BLaER1 treated with 17β-estradiol and CSF1 and Interleukin-3, amounts not matched to agents 10 nM and 100 nM (cell line): ENCODE data around the gene PLEKHF1.

ENCODE experiments used
- H3K27ac ChIP-seq, 11 experiments: shearing (Covaris generic); formaldehyde crosslinking; 2 replicates each; pipeline ENCODE4 v1.8.1; 2022
- H3K27me3 ChIP-seq, 11 experiments: shearing (Covaris generic); formaldehyde crosslinking; 2 replicates each; pipeline ENCODE4 v1.8.1; 2022
- H3K36me3 ChIP-seq, 11 experiments: shearing (Covaris generic); formaldehyde crosslinking; 2 replicates each; pipeline ENCODE4 v1.8.1; 2022
- H3K4me1 ChIP-seq, 10 experiments: shearing (Covaris generic); formaldehyde crosslinking; 2 replicates each; pipeline ENCODE4 v1.8.1; 2022
- H3K4me2 ChIP-seq, 11 experiments: shearing (Covaris generic); formaldehyde crosslinking; 2 replicates each; pipeline ENCODE4 v1.8.1; 2022
- H3K4me3 ChIP-seq, 10 experiments: shearing (Covaris generic); formaldehyde crosslinking; 2 replicates each; pipeline ENCODE4 v1.8.1; 2022
- H3K9ac ChIP-seq, 11 experiments: shearing (Covaris generic); formaldehyde crosslinking; 2 replicates each; pipeline ENCODE4 v1.8.1; 2022
- H3K9me3 ChIP-seq, 11 experiments: shearing (Covaris generic); formaldehyde crosslinking; replicated peaks in 1 of 11; 2 replicates each; pipeline ENCODE4 v1.8.1; 2022
- H4K20me1 ChIP-seq, 11 experiments: shearing (Covaris generic); formaldehyde crosslinking; 2 replicates each; pipeline ENCODE4 v1.8.1; 2022
- Cebpa-rat ChIP-seq, 11 experiments: shearing (Covaris generic); IDR thresholded peaks; 2 replicates each; pipeline ENCODE4 v1.8.1; 2022

The PLEKHF1 gene

DNA sequence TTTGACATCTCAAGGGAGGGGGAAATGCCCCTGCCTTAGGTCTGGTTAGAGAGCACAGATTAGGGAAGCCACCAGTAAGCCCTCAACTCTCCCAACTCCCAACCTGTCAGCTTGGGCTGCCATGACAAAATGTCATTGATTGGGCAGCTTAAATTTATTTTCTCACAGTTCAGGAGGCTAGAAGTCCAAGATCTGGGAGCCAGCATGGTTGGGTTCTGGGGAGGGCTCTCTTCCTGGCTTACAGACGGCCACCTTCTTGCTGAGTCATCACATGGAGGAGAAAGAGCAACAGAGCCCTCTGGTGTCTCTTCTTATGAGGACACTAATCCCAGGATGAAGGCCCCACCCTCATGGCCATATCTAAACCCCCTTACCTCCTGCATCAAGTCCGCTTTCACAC, 25.6 kb downstream of the PLEKHF1 start:
- peak overlapping the region in 2 of 10 experiments; percentile 18 to 28; a peak in 4 of 20 replicates for H3K4me3 ChIP-seq
- H3K27ac ChIP-seq, result peak overlapping the region in 9 of 11 experiments; percentile 13 to 81 (median 59); a peak in 16 of 22 replicates
- no peaks in the 10 kb centered on the region for H3K27me3 ChIP-seq
- H3K4me1 ChIP-seq, result peaks cover 25 to 53% (median 41%) of the 10 kb centered on the region in 10 experiments
- H3K4me2 ChIP-seq, result no peak overlapping the region
- peaks cover 13 to 35% (median 15%) of the 10 kb centered on the region in 11 experiments for H3K9me3 ChIP-seq
- peaks cover 0 to 12% (median 3%) of the 10 kb centered on the region in 11 experiments; a peak in 7 of 22 replicates for H4K20me1 ChIP-seq
- H3K9ac ChIP-seq, result peak overlapping the region in 2 of 11 experiments; percentile 18 to 47; a peak in 2 of 22 replicates
- no peak for TF ChIP-seq Cebpa-rat (IDR thresholded peaks at IDR 0.05)
- H3K36me3 ChIP-seq, result peaks cover 0 to 6% (median 5%) of the 10 kb centered on the region in 11 experiments; a peak in 8 of 22 replicates

DNA sequence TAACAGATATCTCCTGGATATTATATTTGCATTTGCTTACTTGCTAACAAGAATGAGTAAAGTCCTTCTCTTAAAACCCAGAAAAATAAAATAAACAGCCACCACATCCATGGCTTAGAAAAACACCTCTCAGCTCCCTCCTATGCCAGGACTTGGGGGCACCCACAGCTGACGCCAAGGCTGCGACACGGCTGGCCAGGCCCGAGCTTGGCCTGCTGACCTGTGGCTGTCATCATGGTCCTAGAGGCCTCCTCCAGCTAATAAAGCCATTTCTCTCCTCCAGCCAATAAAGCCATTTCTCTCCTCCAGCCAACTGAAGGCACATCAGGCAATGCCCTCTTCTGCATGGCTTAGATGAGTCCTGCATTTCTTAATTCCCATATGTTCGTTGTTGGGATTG, 28.9 kb downstream of the PLEKHF1 start:
- H3K4me1 ChIP-seq, result peaks cover 8 to 27% (median 24%) of the 10 kb centered on the region in 10 experiments
- H3K27me3 ChIP-seq, result no peaks in the 10 kb centered on the region
- peaks cover 0 to 12% (median 3%) of the 10 kb centered on the region in 11 experiments; a peak in 7 of 22 replicates for H4K20me1 ChIP-seq
- no peak overlapping the region for H3K4me3 ChIP-seq
- peaks cover 13 to 29% (median 22%) of the 10 kb centered on the region in 11 experiments for H3K9me3 ChIP-seq
- peaks cover 0 to 6% (median 5%) of the 10 kb centered on the region in 11 experiments; a peak in 8 of 22 replicates for H3K36me3 ChIP-seq
- peak overlapping the region in 5 of 11 experiments; percentile 3 to 34 (median 13); a peak in 1 of 22 replicates for H3K27ac ChIP-seq
- peak overlapping the region in 4 of 11 experiments; percentile 13 to 39 (median 26); a peak in 2 of 22 replicates for H3K9ac ChIP-seq
- peak overlapping the region in 9 of 11 experiments; percentile 14 to 52 (median 45); a peak in 16 of 22 replicates for H3K4me2 ChIP-seq
- no peak for TF ChIP-seq Cebpa-rat (IDR thresholded peaks at IDR 0.05)

DNA sequence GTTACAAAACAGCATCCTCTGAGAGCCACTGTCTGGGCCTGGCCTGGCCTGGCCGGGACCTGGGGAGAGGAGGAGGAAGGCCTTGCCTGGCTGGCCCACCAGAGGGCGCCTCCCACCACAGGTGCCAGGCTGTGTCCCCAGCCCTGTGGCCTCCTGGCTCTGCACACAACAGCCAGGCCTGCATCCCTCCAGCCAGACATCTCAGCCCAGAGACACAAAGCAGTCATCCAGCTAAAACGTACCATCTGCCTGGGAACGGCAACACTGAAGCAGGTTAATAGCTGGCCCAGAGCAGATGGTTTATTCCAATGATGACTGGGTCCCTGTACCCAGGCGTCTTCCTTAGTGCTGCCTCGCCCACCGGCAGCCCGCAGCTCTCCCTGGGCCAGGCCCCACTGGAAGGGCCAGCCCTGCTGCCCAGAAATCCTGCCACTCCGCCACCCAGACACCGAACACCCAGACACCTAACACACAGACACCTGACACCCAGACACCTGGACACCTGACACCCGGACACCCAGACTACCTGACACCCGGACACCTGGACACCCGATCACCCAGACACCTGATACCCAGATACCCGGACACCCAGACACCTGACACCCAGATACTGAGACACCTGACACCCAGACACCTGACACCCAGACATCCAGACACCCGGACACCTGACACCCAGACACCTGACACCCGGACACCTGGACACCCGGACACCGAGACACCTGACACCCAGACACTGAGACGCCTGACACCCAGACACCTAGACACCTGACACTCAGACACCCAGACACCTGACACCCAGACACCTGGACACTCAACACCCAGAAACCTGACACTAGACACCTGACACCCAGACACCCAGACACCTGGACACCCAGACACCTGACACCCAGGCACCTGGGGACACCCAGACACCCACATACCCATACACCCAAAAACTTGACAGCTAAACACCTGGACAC, 29.7 kb downstream of the PLEKHF1 start:
- H3K4me3 ChIP-seq, result no peak overlapping the region
- peaks cover 0 to 6% (median 5%) of the 10 kb centered on the region in 11 experiments; a peak in 8 of 22 replicates for H3K36me3 ChIP-seq
- peaks cover 8 to 31% (median 24%) of the 10 kb centered on the region in 10 experiments for H3K4me1 ChIP-seq
- H3K9ac ChIP-seq, result peak overlapping the region in 2 of 11 experiments; percentile 27 to 48; a peak in 3 of 22 replicates
- H3K4me2 ChIP-seq, result peak overlapping the region in 9 of 11 experiments; percentile 14 to 52 (median 45); a peak in 14 of 22 replicates
- H3K27me3 ChIP-seq, result no peaks in the 10 kb centered on the region
- no peak overlapping the region for H3K27ac ChIP-seq
- H3K9me3 ChIP-seq, result peaks cover 11 to 26% (median 21%) of the 10 kb centered on the region in 11 experiments
- H4K20me1 ChIP-seq, result peaks cover 0 to 18% (median 3%) of the 10 kb centered on the region in 11 experiments; a peak in 9 of 22 replicates
- no peak for TF ChIP-seq Cebpa-rat (IDR thresholded peaks at IDR 0.05)

DNA sequence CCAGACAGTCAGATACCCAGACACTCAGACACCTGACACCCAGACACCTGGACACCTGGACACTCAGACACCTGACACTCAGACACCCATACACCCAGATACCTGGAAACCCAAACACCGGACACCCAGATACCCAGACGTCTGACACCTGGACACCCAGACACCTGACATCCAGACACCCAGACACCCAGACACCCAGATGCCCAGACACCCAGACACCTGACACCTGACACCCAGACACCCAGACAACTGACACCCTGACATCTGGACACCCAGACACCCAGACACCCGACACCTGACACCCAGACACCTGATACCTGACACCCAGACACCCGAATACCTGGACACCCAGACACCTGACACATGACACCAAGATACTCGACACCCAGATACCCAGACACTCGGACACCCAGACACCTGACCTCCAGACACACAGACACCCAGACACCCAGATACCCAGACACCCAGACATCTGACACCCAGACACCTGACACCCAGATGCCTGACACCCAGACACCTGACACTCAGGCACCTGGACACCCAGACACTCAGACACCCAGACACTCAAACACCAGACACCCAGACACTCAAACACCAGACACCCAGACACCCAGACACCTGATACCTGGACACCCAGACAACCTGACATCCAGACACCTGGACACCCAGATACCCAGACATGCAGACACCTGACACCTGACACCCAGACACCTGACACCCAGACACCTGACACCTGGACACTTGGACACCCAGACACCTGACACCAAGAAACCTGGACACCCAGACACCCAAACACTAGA, 30.7 kb downstream of the PLEKHF1 start:
- H3K27ac ChIP-seq, result no peak overlapping the region

DNA sequence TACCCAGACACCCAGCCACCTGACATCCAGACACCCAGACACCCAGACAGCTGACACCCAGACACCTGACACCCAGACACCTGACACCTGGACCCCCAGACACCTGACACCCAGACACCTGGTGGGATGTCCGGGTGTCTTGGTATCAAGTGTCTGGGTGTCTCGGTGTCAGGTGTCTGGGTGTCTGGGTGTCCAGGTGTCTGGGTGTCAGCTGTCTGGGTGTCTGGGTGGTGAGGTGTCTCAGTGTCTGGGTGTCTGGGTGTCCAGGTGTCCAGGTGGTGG, 31.2 kb downstream of the PLEKHF1 start:
- Histone ChIP-seq H3K36me3 (peaks cover 0 to 4% (median 2%) of the 10 kb centered on the region in 11 experiments; a peak in 10 of 22 replicates), H3K27ac (no peak overlapping the region), H3K9ac (no peak overlapping the region), H4K20me1 (peaks cover 0 to 33% (median 13%) of the 10 kb centered on the region in 11 experiments; a peak in 14 of 22 replicates), H3K4me1 (peaks cover 8 to 32% (median 24%) of the 10 kb centered on the region in 10 experiments), H3K9me3 (peaks cover 0 to 16% (median 10%) of the 10 kb centered on the region in 11 experiments; a peak in 9 of 22 replicates), H3K27me3 (no peaks in the 10 kb centered on the region), H3K4me3 (no peak overlapping the region), H3K4me2 (no peak overlapping the region)
- no peak for TF ChIP-seq Cebpa-rat (IDR thresholded peaks at IDR 0.05)

More for the DNA sequence above, 30.7 kb downstream of the PLEKHF1 start:
- no peak for TF ChIP-seq Cebpa-rat (IDR thresholded peaks at IDR 0.05)
- Histone ChIP-seq H3K36me3 (no peaks in the 10 kb centered on the region), H3K4me1 (peaks cover 8 to 32% (median 24%) of the 10 kb centered on the region in 10 experiments), H3K9ac (no peak overlapping the region), H3K4me2 (no peak overlapping the region), H3K27me3 (no peaks in the 10 kb centered on the region), H3K9me3 (peaks cover under 1 to 16% (median 11%) of the 10 kb centered on the region in 11 experiments; a peak in 20 of 22 replicates), H3K4me3 (no peak overlapping the region), H4K20me1 (peaks cover 0 to 27% (median 8%) of the 10 kb centered on the region in 11 experiments; a peak in 14 of 22 replicates)

DNA sequence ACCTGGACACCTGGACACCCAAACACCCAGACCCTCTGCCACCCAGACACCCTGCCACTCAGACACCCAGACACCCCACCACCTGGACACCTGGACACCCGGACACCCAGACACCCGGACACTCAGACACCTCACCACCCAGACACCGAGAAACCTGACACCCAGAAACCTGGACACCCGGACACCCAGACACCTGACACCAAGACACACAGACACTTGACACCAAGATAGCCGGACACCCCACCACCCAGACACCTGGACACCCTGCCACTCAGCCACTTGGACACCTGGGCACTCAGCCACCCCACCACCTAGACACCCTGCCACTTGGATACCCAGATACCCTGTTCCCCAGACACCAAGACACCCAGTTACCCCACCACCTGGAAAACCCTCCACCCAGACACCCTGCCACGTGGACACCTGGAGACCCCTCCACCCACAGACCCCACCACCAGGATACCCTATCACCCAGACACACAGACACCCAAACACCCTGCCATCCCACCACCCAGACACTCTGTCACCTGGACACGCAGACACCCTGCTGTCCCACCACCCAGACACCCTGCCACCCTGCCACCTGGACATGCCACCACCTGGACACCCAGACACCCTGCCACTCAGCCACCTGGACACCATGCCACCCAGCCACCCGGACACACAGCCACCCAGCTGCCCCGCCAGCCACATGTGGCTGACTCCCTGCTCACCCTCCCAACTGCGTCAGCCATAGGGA, 32.4 kb downstream of the PLEKHF1 start:
- Histone ChIP-seq H3K36me3 (peaks cover 9 to 16% (median 14%) of the 10 kb centered on the region in 11 experiments), H3K9me3 (peaks cover 0 to 16% (median 10%) of the 10 kb centered on the region in 11 experiments; a peak in 9 of 22 replicates), H3K4me2 (no peak overlapping the region), H3K4me1 (peaks cover 8 to 30% (median 23%) of the 10 kb centered on the region in 10 experiments), H3K27ac (no peak overlapping the region), H3K27me3 (no peaks in the 10 kb centered on the region), H3K9ac (no peak overlapping the region), H4K20me1 (peaks cover 0 to 44% (median 21%) of the 10 kb centered on the region in 11 experiments; a peak in 17 of 22 replicates), H3K4me3 (no peak overlapping the region)
- no peak for TF ChIP-seq Cebpa-rat (IDR thresholded peaks at IDR 0.05)

DNA sequence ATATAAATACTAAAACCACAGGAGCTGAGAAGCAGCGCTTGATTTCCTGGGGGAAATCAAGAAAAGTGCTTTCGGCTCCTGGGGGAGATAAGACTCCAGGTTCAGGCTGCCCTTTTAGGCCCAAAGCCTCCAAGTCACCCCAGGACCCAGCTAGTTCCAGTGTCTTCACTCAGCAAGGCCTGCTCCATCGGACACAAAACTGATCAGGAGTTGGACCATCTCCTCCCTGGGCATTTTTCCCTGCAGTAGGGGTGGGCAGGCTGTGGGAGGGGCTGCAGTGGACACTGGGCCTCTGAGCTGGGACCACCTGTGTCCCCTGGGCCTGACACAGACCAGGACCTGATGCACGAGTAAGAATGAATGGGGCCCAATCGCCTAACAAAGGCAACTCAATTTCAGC, 34.6 kb downstream of the PLEKHF1 start:
- Histone ChIP-seq H4K20me1 (peaks cover 0 to 54% (median 29%) of the 10 kb centered on the region in 11 experiments; a peak in 17 of 22 replicates), H3K4me3 (no peak overlapping the region), H3K9ac (peak overlapping the region in 1 of 11 experiments; percentile 24; a peak in 2 of 22 replicates), H3K4me2 (no peak overlapping the region; a peak in 1 of 22 replicates), H3K27me3 (no peaks in the 10 kb centered on the region), H3K27ac (no peak overlapping the region), H3K36me3 (peaks cover 28 to 38% (median 33%) of the 10 kb centered on the region in 11 experiments), H3K4me1 (peaks cover 2 to 9% (median 4%) of the 10 kb centered on the region in 10 experiments; a peak in 17 of 20 replicates), H3K9me3 (peaks cover 0 to 16% (median 10%) of the 10 kb centered on the region in 11 experiments; a peak in 9 of 22 replicates)
- no peak for TF ChIP-seq Cebpa-rat (IDR thresholded peaks at IDR 0.05)
